IMR-90 (cell line): ENCODE data around the gene TMEM14A. TPM values are rescaled to one million over a fixed set of nuclear protein-coding genes. Genes with fewer than 3 reads are reported as not detected.

Experiments
- ATAC-seq: fragments of 200-7000 bp; cut with Tn5 transposase; 2 replicates; pipeline ENCODE4 v1.9.1; 2020; ENCODE audit warnings: low read depth, mild to moderate bottlenecking, moderate library complexity
- BruUV-seq: library from RNA; stranded (reverse); fragments of 400-500 nt; replicated peaks from 2 replicates; lab custom pipeline; 2021; lab: Mats Ljungman, UMichigan
- CTCF ChIA-PET: fragments of 300-600 bp; formaldehyde crosslinking; extraction: SDS; loops from one replicate; lab custom pipeline; 2021; ENCODE audit warnings: antibody characterized with exemption; lab: Yijun Ruan, JAX
- POLR2A ChIA-PET: fragments of 300-600 bp; sonication (Branson Sonifier 250); formaldehyde crosslinking; loops from one replicate; lab custom pipeline; 2022; ENCODE audit warnings: antibody characterized with exemption; ENCODE audit not compliant: unreplicated experiment; lab: Charles Lee
- DNase-seq: peaks from one replicate; pipeline ENCODE4 v3.0.0; 2013
- H2AFZ ChIP-seq: replicated peaks from 2 replicates; pipeline ENCODE3; 2013; ENCODE audit warnings: low read length, mild to moderate bottlenecking; ENCODE audit not compliant: poor library complexity
- H2AK5ac ChIP-seq: 2 replicates; pipeline ENCODE4 v1.6.1; 2013; ENCODE audit warnings: low read depth, low read length, inconsistent platforms
- H2AK9ac ChIP-seq: replicated peaks from 2 replicates; pipeline ENCODE3; 2013; ENCODE audit warnings: mild to moderate bottlenecking, low read depth, low read length, moderate library complexity; ENCODE audit not compliant: poor library complexity
- H2BK120ac ChIP-seq: 2 replicates; pipeline ENCODE4 v1.6.1; 2013; ENCODE audit warnings: low read depth, low read length, inconsistent platforms
- H2BK15ac ChIP-seq: 3 replicates; pipeline ENCODE4 v1.6.1; 2013; ENCODE audit warnings: low read depth, low read length, inconsistent platforms
- H2BK20ac ChIP-seq: 2 replicates; pipeline ENCODE4 v1.6.1; 2013; ENCODE audit warnings: low read depth, mild to moderate bottlenecking, inconsistent platforms, low read length, moderate library complexity
- H2BK5ac ChIP-seq: 2 replicates; pipeline ENCODE4 v1.6.1; 2013; ENCODE audit warnings: mild to moderate bottlenecking, low read depth, low read length, inconsistent platforms; ENCODE audit not compliant: poor library complexity, severe bottlenecking
- H3K14ac ChIP-seq: replicated peaks from 2 replicates; pipeline ENCODE4 v1.6.1; 2013; ENCODE audit warnings: low read depth, low read length, inconsistent platforms
- H3K18ac ChIP-seq: 2 replicates; pipeline ENCODE4 v1.6.1; 2013; ENCODE audit warnings: low read depth, low read length, control low read depth
- H3K23ac ChIP-seq: 2 replicates; pipeline ENCODE4 v1.6.1; 2013; ENCODE audit warnings: low read depth, low read length, inconsistent platforms
- H3K27ac ChIP-seq: 2 replicates; pipeline ENCODE4 v1.5.1; 2013; ENCODE audit warnings: mild to moderate bottlenecking, control low read depth, low read length; ENCODE audit not compliant: insufficient read depth
- H3K27me3 ChIP-seq: 2 replicates; pipeline ENCODE4 v1.6.1; 2013; ENCODE audit warnings: low read length; ENCODE audit not compliant: control insufficient read depth, insufficient read depth
- H3K36me3 ChIP-seq: 2 replicates; pipeline ENCODE4 v1.6.1; 2013; ENCODE audit warnings: low read length, mixed read lengths; ENCODE audit not compliant: control insufficient read depth, insufficient read depth
- H3K4ac ChIP-seq: 2 replicates; pipeline ENCODE4 v1.6.1; 2013; ENCODE audit warnings: low read depth, low read length, inconsistent platforms
- H3K4me1 ChIP-seq: 2 replicates; pipeline ENCODE4 v1.6.1; 2013; ENCODE audit warnings: low read length, mixed read lengths; ENCODE audit not compliant: control insufficient read depth, insufficient read depth
- H3K4me2 ChIP-seq: 2 replicates; pipeline ENCODE4 v1.6.1; 2013; ENCODE audit warnings: low read depth, mild to moderate bottlenecking, control low read depth, low read length, moderate library complexity
- H3K4me3 ChIP-seq: 2 replicates; pipeline ENCODE4 v1.5.1; 2013; ENCODE audit warnings: low read depth, mild to moderate bottlenecking, control low read depth, low read length, moderate library complexity; ENCODE audit not compliant: insufficient read depth
- H3K56ac ChIP-seq: 2 replicates; pipeline ENCODE4 v1.6.1; 2013; ENCODE audit warnings: low read length, inconsistent platforms; ENCODE audit not compliant: insufficient read depth; ENCODE audit errors: extremely low read depth
- H3K79me1 ChIP-seq, 2 experiments: 2 replicates each; pipeline ENCODE4 v1.6.1; 2013; ENCODE audit warnings: low read length in 2 of 2, inconsistent platforms in 1 of 2, low read depth in 1 of 2
- H3K9ac ChIP-seq: 2 replicates; pipeline ENCODE4 v1.6.1; 2013; ENCODE audit warnings: low read depth, low read length, control low read depth
- H3K9me1 ChIP-seq: 2 replicates; pipeline ENCODE4 v1.6.1; 2013; ENCODE audit warnings: low read length, inconsistent platforms; ENCODE audit not compliant: insufficient read depth
- H3K9me3 ChIP-seq: 2 replicates; pipeline ENCODE4 v1.6.1; 2013; ENCODE audit warnings: low read length; ENCODE audit not compliant: control insufficient read depth, insufficient read depth
- H4K20me1 ChIP-seq: 2 replicates; pipeline ENCODE4 v1.6.1; 2013; ENCODE audit warnings: low read length, inconsistent platforms; ENCODE audit not compliant: insufficient read depth
- H4K5ac ChIP-seq: 2 replicates; pipeline ENCODE4 v1.6.1; 2013; ENCODE audit warnings: mild to moderate bottlenecking, low read depth, low read length, control low read depth
- H4K8ac ChIP-seq, 2 experiments: 2 replicates each; pipeline ENCODE4 v1.6.1; 2013; ENCODE audit warnings: low read depth in 2 of 2, low read length in 2 of 2, control low read depth in 1 of 2, inconsistent platforms in 1 of 2
- H4K91ac ChIP-seq: 2 replicates; pipeline ENCODE4 v1.6.1; 2013; ENCODE audit warnings: low read depth, low read length, inconsistent platforms; ENCODE audit not compliant: insufficient read depth
- MAZ ChIP-seq: IDR thresholded peaks from 2 replicates; pipeline ENCODE4 v1.6.1; 2012; ENCODE audit warnings: low read depth, mild to moderate bottlenecking, low read length, improper control_type of control experiment, moderate library complexity, borderline replicate concordance
- NFE2L2 ChIP-seq: fragments of 150-350 bp; IDR thresholded peaks from 2 replicates; pipeline ENCODE4 v1.6.1; 2016; ENCODE audit warnings: low read depth, mild to moderate bottlenecking, low read length
- RCOR1 ChIP-seq: IDR thresholded peaks from 2 replicates; pipeline ENCODE4 v1.6.1; 2012; ENCODE audit warnings: mild to moderate bottlenecking, low read length, improper control_type of control experiment; ENCODE audit not compliant: insufficient replicate concordance
- RFX5 ChIP-seq: IDR thresholded peaks from 2 replicates; pipeline ENCODE4 v1.8.0; 2012; ENCODE audit warnings: low read depth, mild to moderate bottlenecking, low read length, moderate library complexity
- WGBS, 2 experiments: methylation state at CpG; one replicate each; pipeline versions ENCODE4 v1.1.5 to v1.1.7; 2013; ENCODE audit warnings: missing lambda C conversion rate in 2 of 2; ENCODE audit not compliant: insufficient read length in 1 of 2; ENCODE audit errors: extremely low coverage in 2 of 2; 5-methylcytosine and 5-hydroxymethylcytosine counted together
- dilution Hi-C: fragments of 300-500 bp; cut with HindIII; formaldehyde crosslinking; loops from one replicate; pipeline ENCODE4 v1.14.3; 2018; ENCODE audit warnings: low sequenced_read_pairs; ENCODE audit not compliant: unreplicated experiment
- in situ Hi-C: fragments of 300-500 bp; cut with MboI; formaldehyde crosslinking; loops from 3 replicates; pipeline ENCODE4 v1.14.3; 2019; ENCODE audit warnings: low sequenced_read_pairs, inconsistent platforms, mixed read lengths
- intact Hi-C: fragments of 100-400 bp; cut with micrococcal nuclease; formaldehyde crosslinking; loops from 2 replicates; pipeline ENCODE4 v1.10.0; 2022
- polyA plus RNA-seq, 3 experiments: library from polyadenylated mRNA; depleted of rRNA; stranded (reverse); fragments of >200 nt; gene quantifications; 2 replicates each; pipeline ENCODE4 v1.2.3, GENCODE V29; 2012; ENCODE audit warnings: low replicate concordance in 1 of 3
- total RNA-seq: library from RNA; depleted of rRNA; stranded (reverse); fragments of >200 nt; gene quantifications from 2 replicates; pipeline ENCODE4 v1.2.3, GENCODE V29; 2012
- TF ChIP-seq, protein P1 (sequence below): conservative IDR thresholded peaks from 2 replicates; pipeline ENCODE4 v1.5.1; 2012; ENCODE audit warnings: mild to moderate bottlenecking, low read depth, low read length, improper control_type of control experiment
- TF ChIP-seq, protein P2 (sequence below): fragments of 150-350 bp; IDR thresholded peaks from 2 replicates; pipeline ENCODE4 v1.6.1; 2016; ENCODE audit warnings: low read depth, mild to moderate bottlenecking, low read length, moderate library complexity, borderline replicate concordance

TMEM14A gene
- total and polyA plus RNA-seq, 2 of the 4 experiments (the other 2 are of a cell fraction) = 18.5 to 25.1 TPM

DNA sequence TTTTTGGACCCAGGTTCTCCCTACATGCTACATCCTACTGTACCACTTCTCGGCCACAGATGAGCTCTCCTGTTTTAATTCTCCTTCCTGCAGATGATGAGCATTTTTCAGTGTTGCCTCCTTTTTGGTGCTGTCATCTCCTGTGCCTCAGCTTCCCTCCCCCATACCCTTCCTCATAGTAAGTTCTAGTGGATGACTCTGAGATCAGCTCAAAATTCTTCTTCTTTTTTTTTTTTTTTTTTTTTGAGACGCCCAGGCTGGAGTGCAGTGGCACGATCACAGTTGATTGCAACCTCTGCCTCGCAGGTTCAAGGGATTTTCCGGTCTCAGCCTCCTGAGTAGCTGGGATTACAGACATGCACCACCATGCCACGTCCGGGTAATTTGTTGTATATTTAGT lies 3.8 kb downstream of the TMEM14A start:
- peaks cover 6% of the 10 kb centered on the region for H3K36me3 ChIP-seq
- TF ChIP-seq RCOR1 (no peak), MAZ (no peak), RFX5 (no peak), NFE2L2 (no peak)
- TF ChIP-seq, protein P1, sequence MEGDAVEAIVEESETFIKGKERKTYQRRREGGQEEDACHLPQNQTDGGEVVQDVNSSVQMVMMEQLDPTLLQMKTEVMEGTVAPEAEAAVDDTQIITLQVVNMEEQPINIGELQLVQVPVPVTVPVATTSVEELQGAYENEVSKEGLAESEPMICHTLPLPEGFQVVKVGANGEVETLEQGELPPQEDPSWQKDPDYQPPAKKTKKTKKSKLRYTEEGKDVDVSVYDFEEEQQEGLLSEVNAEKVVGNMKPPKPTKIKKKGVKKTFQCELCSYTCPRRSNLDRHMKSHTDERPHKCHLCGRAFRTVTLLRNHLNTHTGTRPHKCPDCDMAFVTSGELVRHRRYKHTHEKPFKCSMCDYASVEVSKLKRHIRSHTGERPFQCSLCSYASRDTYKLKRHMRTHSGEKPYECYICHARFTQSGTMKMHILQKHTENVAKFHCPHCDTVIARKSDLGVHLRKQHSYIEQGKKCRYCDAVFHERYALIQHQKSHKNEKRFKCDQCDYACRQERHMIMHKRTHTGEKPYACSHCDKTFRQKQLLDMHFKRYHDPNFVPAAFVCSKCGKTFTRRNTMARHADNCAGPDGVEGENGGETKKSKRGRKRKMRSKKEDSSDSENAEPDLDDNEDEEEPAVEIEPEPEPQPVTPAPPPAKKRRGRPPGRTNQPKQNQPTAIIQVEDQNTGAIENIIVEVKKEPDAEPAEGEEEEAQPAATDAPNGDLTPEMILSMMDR = no peak
- TF ChIP-seq, protein P2, sequence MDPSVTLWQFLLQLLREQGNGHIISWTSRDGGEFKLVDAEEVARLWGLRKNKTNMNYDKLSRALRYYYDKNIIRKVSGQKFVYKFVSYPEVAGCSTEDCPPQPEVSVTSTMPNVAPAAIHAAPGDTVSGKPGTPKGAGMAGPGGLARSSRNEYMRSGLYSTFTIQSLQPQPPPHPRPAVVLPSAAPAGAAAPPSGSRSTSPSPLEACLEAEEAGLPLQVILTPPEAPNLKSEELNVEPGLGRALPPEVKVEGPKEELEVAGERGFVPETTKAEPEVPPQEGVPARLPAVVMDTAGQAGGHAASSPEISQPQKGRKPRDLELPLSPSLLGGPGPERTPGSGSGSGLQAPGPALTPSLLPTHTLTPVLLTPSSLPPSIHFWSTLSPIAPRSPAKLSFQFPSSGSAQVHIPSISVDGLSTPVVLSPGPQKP = no peak
- dilution Hi-C loops (loop anchor here (25.0 kb wide), 1 partner anchor 262 kb away; the partner anchor contains the start of gene EFHC1), intact Hi-C loops (no loop called here), in situ Hi-C loops (no loop called here)
- ATAC-seq = no peak
- CTCF ChIA-PET = interaction anchor here (1.6 kb wide), 1 partner anchor 44 kb away, joined by 3 read pairs; no protein-coding TSS in a partner anchor
- no peak overlapping the region for H2AK9ac ChIP-seq
- no peak overlapping the region for H4K5ac ChIP-seq
- no CpG with 5 or more reads among the region's 7 CpGs for WGBS, 2 experiments
- H3K23ac ChIP-seq = no peak overlapping the region
- POLR2A ChIA-PET = interaction anchor here (0.6 kb wide), 1 partner anchor 322 kb away, joined by 3 read pairs; no protein-coding TSS in a partner anchor
- no peak overlapping the region for H4K8ac ChIP-seq
- no peaks in the 10 kb centered on the region for H3K27me3 ChIP-seq
- no peak overlapping the region for H4K91ac ChIP-seq
- H3K4me1 ChIP-seq = peaks cover 8% of the 10 kb centered on the region
- no peak overlapping the region for H2BK5ac ChIP-seq
- no peak overlapping the region for H3K4ac ChIP-seq
- no peak overlapping the region for H2BK120ac ChIP-seq
- no peak overlapping the region for H2AFZ ChIP-seq
- H2BK20ac ChIP-seq = no peak overlapping the region
- H3K79me1 ChIP-seq = peaks cover 13 to 18% of the 10 kb centered on the region in 2 experiments; a peak in 3 of 4 replicates
- H3K56ac ChIP-seq = no peak overlapping the region
- no peak for DNase-seq
- no peaks in the 10 kb centered on the region for H3K9me3 ChIP-seq
- H2AK5ac ChIP-seq = no peak overlapping the region
- peaks cover 11% of the 10 kb centered on the region; the same call in 1 of the 2 replicates for H3K9me1 ChIP-seq
- no peak overlapping the region for H3K4me3 ChIP-seq
- BruUV-seq = no TSS peak
- no peak overlapping the region for H3K9ac ChIP-seq
- no peak overlapping the region for H3K27ac ChIP-seq
- H4K20me1 ChIP-seq = no peaks in the 10 kb centered on the region
- H3K4me2 ChIP-seq = no peak overlapping the region
- H3K18ac ChIP-seq = no peak overlapping the region
- no peak overlapping the region for H2BK15ac ChIP-seq
- H3K14ac ChIP-seq = no peak overlapping the region
